ENCODE data around the gene MAPRE3. TPM values are rescaled to one million over a fixed set of nuclear protein-coding genes. Genes with fewer than 3 reads are reported as not detected.

Gene MAPRE3
- total RNA-seq, 1 donor from 2014 or later = 27.1 TPM

DNA sequence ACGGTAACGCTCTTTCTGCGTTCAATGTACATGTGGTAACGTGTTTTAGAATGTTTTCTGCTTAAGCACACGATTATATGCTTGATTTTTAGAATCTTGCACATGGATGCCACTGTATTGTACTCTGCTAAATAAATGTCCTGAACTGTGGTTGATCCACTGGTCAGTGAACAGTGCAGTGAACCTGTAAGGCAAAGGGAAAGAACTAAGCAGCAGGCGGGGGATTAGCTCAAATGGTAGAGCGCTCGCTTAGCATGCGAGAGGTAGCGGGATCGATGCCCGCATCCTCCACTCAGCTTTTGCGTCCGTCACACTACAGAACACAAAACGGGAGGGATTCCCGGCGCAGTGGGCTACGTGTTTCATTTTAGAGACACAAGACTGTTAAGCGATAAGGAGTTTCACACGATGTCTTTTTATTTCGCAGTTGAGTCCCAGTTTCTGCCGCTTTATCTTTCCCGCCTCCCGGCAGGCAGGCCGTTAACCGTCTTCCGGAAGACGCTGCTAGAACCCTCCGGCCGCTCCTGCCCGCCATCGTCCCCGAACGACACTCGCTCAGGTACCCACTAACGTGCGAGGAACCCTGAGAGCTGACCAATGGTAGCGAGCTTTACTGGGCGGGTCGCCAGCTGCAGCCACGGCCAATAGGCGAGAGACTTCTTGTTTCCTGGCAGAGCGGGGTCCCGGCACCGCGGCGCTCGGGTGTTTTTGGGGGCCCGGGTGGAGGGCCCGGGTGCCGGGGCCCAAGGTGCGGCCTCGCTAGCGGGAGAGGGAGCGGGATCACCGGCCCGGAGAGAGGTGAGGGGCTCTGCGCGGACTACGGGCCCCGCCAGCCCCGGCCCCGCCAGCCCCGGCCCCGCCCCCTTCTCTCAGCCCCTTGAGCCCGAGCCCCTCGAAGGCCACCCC lies 80.8 kb downstream of the MAPRE3 start, which contains the start of gene AGBL5:
AGBL5 (plus strand) TSS at position 673 of the 906 bp plus-strand sequence. CDS start 1,291 bp downstream, outside the sequence.
- Histone ChIP-seq H3K27ac (peak within 1 kb of the TSS; percentile 85), H3K4me3 (peak within 1 kb of the TSS; percentile 91), H3K36me3 (peaks cover 27% of the 10 kb centered on the region), H3K27me3 (ENCODE audit: low read depth) (no peaks in the 10 kb centered on the region), H3K9me3 (no peaks in the 10 kb centered on the region), H3K4me1 (peaks cover 14% of the 10 kb centered on the region)
- intact Hi-C loops (cut with DNase I) = no loop called here
- ATAC-seq (peak; percentile 90), DNase-seq (peak; percentile 95)
- TF ChIP-seq, protein P1, sequence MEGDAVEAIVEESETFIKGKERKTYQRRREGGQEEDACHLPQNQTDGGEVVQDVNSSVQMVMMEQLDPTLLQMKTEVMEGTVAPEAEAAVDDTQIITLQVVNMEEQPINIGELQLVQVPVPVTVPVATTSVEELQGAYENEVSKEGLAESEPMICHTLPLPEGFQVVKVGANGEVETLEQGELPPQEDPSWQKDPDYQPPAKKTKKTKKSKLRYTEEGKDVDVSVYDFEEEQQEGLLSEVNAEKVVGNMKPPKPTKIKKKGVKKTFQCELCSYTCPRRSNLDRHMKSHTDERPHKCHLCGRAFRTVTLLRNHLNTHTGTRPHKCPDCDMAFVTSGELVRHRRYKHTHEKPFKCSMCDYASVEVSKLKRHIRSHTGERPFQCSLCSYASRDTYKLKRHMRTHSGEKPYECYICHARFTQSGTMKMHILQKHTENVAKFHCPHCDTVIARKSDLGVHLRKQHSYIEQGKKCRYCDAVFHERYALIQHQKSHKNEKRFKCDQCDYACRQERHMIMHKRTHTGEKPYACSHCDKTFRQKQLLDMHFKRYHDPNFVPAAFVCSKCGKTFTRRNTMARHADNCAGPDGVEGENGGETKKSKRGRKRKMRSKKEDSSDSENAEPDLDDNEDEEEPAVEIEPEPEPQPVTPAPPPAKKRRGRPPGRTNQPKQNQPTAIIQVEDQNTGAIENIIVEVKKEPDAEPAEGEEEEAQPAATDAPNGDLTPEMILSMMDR (IDR thresholded peaks at IDR 0.05) = no peak

DNA sequence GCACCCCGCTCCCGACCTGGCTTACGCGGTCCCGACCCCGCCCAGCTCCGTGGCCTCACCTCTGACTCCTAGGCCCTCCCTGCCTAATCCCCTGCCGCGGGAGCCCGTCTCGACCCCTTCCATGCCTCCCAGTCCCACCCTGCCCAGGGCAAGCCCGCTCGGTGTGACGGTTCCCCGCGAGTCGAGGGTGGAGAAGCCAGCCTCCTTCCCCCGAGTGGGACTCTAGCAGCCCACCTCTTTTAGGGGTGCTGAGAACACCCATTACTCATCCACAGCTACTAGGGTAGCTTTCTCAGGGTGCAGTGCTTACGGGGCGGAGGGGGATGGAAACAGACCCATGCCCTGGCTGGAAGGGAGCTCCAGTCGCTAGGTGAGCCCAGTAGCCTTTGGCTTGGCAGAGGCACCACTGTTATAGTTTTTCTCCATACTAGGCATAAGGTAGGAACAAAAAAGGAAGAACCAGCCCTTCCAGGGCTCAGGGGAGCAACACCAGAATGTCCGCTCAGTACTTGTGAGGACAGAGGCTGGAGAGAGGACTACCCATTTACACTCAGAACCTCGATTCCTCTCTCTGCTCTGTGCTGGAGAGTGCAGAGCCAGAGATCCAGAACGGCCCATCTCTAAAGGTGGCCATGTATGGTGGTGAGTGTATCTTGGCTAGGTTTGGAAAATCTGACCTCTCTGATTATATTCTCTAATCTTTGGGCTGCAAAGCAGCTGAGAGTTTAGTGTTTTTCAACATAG lies 81.6 kb downstream of the MAPRE3 start:
- intact Hi-C loops (cut with DNase I) = no loop called here
- H3K36me3 ChIP-seq = peaks cover 35% of the 10 kb centered on the region
- peak; percentile 72 for DNase-seq
- peak overlapping the region; percentile 85 for H3K27ac ChIP-seq
- H3K9me3 ChIP-seq = no peaks in the 10 kb centered on the region
- TF ChIP-seq, protein P1 (IDR thresholded peaks at IDR 0.05) = no peak
- no peaks in the 10 kb centered on the region for H3K27me3 ChIP-seq (ENCODE audit: low read depth)
- H3K4me1 ChIP-seq = peaks cover 14% of the 10 kb centered on the region
- H3K4me3 ChIP-seq = peak overlapping the region; percentile 91
- no peak for ATAC-seq

DNA sequence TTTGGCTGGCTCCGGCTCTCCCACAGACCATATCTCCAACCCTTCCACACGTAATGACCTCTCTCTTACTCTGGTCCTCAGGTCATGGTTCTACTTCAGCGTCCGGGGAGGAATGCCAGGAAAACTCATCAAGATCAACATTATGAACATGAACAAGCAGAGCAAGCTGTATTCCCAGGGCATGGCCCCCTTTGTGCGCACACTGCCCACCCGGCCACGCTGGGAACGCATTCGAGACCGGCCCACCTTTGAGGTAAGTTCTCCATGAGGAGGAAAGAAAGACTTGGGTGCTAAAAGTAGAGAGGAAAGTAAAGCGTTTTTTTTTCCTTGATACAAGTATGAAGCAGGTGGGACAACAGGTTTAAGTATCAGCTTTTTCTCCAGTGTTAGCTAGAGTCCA lies 82.9 kb downstream of the MAPRE3 start:
- ATAC-seq = no peak
- H3K9me3 ChIP-seq = no peaks in the 10 kb centered on the region
- no peak overlapping the region for H3K4me3 ChIP-seq
- TF ChIP-seq, protein P1 (IDR thresholded peaks at IDR 0.05) = no peak
- intact Hi-C loops (cut with DNase I) = no loop called here
- no peak overlapping the region for H3K27ac ChIP-seq
- no peaks in the 10 kb centered on the region for H3K27me3 ChIP-seq (ENCODE audit: low read depth)
- no peak for DNase-seq
- peaks cover 14% of the 10 kb centered on the region for H3K4me1 ChIP-seq
- H3K36me3 ChIP-seq = peaks cover 48% of the 10 kb centered on the region

DNA sequence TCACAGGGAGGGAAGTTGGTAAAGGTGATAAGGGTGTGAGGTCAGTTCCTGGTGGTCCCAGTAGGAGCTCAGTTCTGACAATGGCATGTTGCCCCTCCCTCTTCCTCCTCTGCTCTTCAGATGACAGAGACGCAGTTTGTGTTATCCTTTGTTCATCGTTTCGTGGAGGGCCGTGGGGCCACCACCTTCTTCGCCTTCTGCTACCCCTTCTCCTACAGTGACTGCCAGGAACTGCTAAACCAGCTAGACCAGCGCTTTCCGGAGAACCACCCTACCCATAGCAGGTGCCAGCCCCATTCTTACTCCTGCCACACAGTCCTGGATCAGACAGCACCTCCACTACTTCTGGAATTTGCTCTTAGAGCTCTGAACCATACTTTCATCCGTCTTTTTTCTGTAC lies 83.3 kb downstream of the MAPRE3 start:
- Histone ChIP-seq H3K27ac (no peak overlapping the region), H3K36me3 (peaks cover 52% of the 10 kb centered on the region), H3K4me1 (peaks cover 14% of the 10 kb centered on the region), H3K4me3 (no peak overlapping the region), H3K27me3 (ENCODE audit: low read depth) (no peaks in the 10 kb centered on the region), H3K9me3 (no peaks in the 10 kb centered on the region)
- DNase-seq (no peak), ATAC-seq (no peak)
- intact Hi-C loops (cut with DNase I) = no loop called here
- TF ChIP-seq, protein P1 (IDR thresholded peaks at IDR 0.05) = no peak

DNA sequence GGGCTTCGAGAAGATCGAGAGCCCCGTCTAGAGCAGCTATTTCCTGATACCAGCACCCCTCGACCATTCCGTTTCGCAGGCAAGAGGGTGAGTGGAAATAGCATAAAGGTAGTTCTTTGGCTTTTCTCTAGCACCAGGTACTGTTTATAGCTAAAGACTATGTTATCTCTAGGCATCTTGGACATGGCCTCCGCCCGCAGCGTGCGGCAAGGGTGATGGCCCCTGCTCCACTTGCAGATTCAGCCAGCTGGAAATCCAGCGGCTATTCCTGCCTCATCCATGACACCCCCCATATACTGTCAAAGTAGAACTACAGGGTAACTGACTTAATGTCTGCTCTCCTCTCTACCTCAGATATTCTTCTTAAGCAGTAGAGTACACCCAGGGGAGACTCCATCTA lies 84.3 kb downstream of the MAPRE3 start:
- Histone ChIP-seq H3K36me3 (peaks cover 59% of the 10 kb centered on the region), H3K27ac (no peak overlapping the region), H3K27me3 (ENCODE audit: low read depth) (no peaks in the 10 kb centered on the region), H3K4me3 (no peak overlapping the region), H3K9me3 (no peaks in the 10 kb centered on the region), H3K4me1 (peaks cover 8% of the 10 kb centered on the region)
- TF ChIP-seq, protein P1 (IDR thresholded peaks at IDR 0.05) = no peak
- intact Hi-C loops (cut with DNase I) = no loop called here
- DNase-seq (no peak), ATAC-seq (no peak)

Data from lower lobe of right lung (tissue), 2 donors.